Activated naive CD4-positive, alpha-beta T cell treated with anti-CD3 and anti-CD28 coated beads, Interleukin-2, amount 10 ng/mL, durations not matched to agents 7 days and 5 days (primary cell): Measurements from ENCODE around the gene LRRC28.
"Not testable (repeated sequence)": the region's sequence is repeated elsewhere in the genome, so short reads cannot be mapped to it uniquely, and the experiment has no call there.

Experiments used
- CTCF ChIA-PET: fragments of 350-600 bp; sonication (Branson Sonifier 250); formaldehyde crosslinking; loops from one replicate; lab custom pipeline; 2021; ENCODE audit warnings: antibody characterized with exemption; lab: Charles Lee
- DNase-seq: peaks from one replicate; pipeline ENCODE4 v3.0.0-alpha.2; 2020
- H3K27ac Mint-ChIP-seq: one replicate; pipeline ENCODE4 v1.8.0; 2021; ENCODE audit warnings: mild to moderate bottlenecking, moderate library complexity, mixed read lengths
- H3K27me3 Mint-ChIP-seq: one replicate; pipeline ENCODE4 v1.8.0; 2021; ENCODE audit warnings: mild to moderate bottlenecking, mixed read lengths
- H3K36me3 Mint-ChIP-seq: one replicate; pipeline ENCODE4 v1.8.0; 2021; ENCODE audit warnings: mixed read lengths
- H3K4me1 Mint-ChIP-seq: one replicate; pipeline ENCODE4 v1.8.0; 2021; ENCODE audit warnings: mixed read lengths
- H3K4me3 Mint-ChIP-seq: one replicate; pipeline ENCODE4 v1.8.0; 2021; ENCODE audit warnings: mild to moderate bottlenecking, moderate library complexity, mixed read lengths
- H3K9me3 Mint-ChIP-seq: one replicate; pipeline ENCODE4 v1.8.0; 2021; ENCODE audit warnings: mixed read lengths

The LRRC28 gene

GRCh38 chr15:99387421-99388168, 136.3 kb downstream of the LRRC28 start:
- H3K36me3 Mint-ChIP-seq, result peaks cover 43% of the 10 kb centered on the region
- H3K4me3 Mint-ChIP-seq, result no peak overlapping the region
- H3K9me3 Mint-ChIP-seq, result peaks cover 23% of the 10 kb centered on the region
- CTCF ChIA-PET, result no interaction called here
- H3K27ac Mint-ChIP-seq, result no peak overlapping the region
- H3K27me3 Mint-ChIP-seq, result peaks cover 3% of the 10 kb centered on the region
- DNase-seq, result no peak
- peaks cover 57% of the 10 kb centered on the region for H3K4me1 Mint-ChIP-seq

DNA sequence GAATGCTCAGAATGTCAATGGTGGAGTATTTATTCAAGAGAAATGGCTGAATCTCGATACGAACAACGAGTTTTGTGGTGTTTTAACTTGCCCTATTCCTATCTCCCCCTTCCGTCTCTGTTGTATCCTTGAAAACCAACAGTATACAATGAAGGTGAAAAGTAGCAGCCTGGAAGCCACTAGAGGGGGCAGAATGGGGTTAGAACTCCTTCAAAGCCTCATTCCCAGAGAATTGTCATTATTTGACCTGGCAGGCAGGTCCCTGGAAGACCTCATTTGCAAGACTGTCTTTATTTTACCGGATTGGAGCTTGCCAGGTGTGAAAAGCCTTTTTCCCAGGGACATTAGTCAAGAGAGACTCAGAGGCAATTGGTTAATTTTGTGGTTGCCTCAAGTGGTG, 139.4 kb downstream of the LRRC28 start:
- no peak overlapping the region for H3K27ac Mint-ChIP-seq
- DNase-seq, result no peak
- H3K27me3 Mint-ChIP-seq, result peaks cover 3% of the 10 kb centered on the region
- peaks cover 64% of the 10 kb centered on the region for H3K4me1 Mint-ChIP-seq
- H3K36me3 Mint-ChIP-seq, result peaks cover 49% of the 10 kb centered on the region
- CTCF ChIA-PET, result no interaction called here
- H3K9me3 Mint-ChIP-seq, result peaks cover 40% of the 10 kb centered on the region
- no peak overlapping the region for H3K4me3 Mint-ChIP-seq

- H3K9me3 Mint-ChIP-seq, result peaks cover 43% of the 10 kb centered on the region
- peaks cover 51% of the 10 kb centered on the region for H3K4me1 Mint-ChIP-seq
- peaks cover 37% of the 10 kb centered on the region for H3K36me3 Mint-ChIP-seq
- CTCF ChIA-PET, result interaction anchor here (0.7 to 1.3 kb wide), 2 partner anchors 22 to 304 kb away, joined by 3 to 4 read pairs; no protein-coding TSS in a partner anchor
- H3K4me3 Mint-ChIP-seq, result peak overlapping the region; percentile 18
- H3K27ac Mint-ChIP-seq, result peak overlapping the region; percentile 89
- no peak for DNase-seq
- H3K27me3 Mint-ChIP-seq, result peaks cover 3% of the 10 kb centered on the region
Observed at GRCh38 chr15:99393641-99394040, 142.4 kb downstream of the LRRC28 start.

- Mint-ChIP-seq H3K4me3 (no peak overlapping the region), H3K4me1 (peaks cover 48% of the 10 kb centered on the region), H3K9me3 (peaks cover 33% of the 10 kb centered on the region), H3K27ac (no peak overlapping the region), H3K36me3 (peaks cover 25% of the 10 kb centered on the region), H3K27me3 (peaks cover 11% of the 10 kb centered on the region)
- CTCF ChIA-PET, result no interaction called here
- DNase-seq, result no peak
Observed at GRCh38 chr15:99396375-99396774, 145.1 kb downstream of the LRRC28 start.

DNA sequence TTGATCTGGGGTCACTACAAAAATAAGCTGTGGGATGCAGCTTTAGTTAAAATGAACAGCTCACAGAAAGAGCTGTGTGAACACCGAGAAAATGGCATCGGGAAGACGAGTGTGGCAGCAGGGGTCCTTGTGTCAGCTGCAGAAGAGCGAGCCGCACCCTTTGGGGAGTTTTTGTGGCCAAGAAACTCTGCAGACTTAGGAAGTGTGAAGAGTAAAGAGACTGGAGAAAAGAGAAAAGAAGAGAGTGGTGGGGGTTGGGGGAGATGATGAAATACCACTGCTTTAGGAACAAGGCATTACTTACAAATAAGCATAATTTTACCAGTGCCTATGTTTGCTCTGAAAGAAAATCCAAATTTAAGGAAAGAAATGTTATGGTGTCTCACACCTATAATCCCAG, 147.8 kb downstream of the LRRC28 start:
- Mint-ChIP-seq H3K27me3 (peaks cover 11% of the 10 kb centered on the region), H3K27ac (no peak overlapping the region), H3K9me3 (peaks cover 8% of the 10 kb centered on the region), H3K4me1 (peaks cover 25% of the 10 kb centered on the region), H3K36me3 (peaks cover 4% of the 10 kb centered on the region), H3K4me3 (no peak overlapping the region)
- CTCF ChIA-PET, result interaction anchor here (1.0 kb wide), 1 partner anchor 9 kb away, joined by 5 read pairs; no protein-coding TSS in a partner anchor
- no peak for DNase-seq

- Mint-ChIP-seq H3K27ac (no peak overlapping the region), H3K9me3 (peaks cover 4% of the 10 kb centered on the region), H3K36me3 (peaks cover 2% of the 10 kb centered on the region), H3K27me3 (peaks cover 11% of the 10 kb centered on the region), H3K4me3 (no peak overlapping the region), H3K4me1 (peaks cover 19% of the 10 kb centered on the region)
- no peak for DNase-seq
- CTCF ChIA-PET, result no interaction called here
Observed at GRCh38 chr15:99399618-99400017, 148.3 kb downstream of the LRRC28 start.

DNA sequence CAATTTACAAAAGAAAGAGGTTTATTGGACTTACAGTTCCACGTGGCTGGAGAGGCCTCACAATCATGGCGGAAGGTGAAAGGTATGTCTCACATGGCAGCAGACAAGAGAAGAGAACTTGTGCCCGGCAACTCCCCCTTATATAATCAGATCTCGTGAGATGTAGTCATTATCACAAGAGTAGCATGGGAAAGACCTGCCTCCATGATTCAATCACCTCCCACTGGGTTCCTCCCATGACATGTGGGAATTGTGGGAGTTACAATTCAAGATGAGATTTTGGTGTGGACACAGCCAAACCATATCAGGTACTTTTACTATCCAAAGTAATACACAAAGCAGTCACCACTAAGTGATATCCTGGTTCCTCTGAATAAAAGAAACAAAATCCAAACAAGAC, 149.9 kb downstream of the LRRC28 start:
- CTCF ChIA-PET, H3K4me3 Mint-ChIP-seq, DNase-seq, H3K27ac Mint-ChIP-seq, H3K36me3 Mint-ChIP-seq, H3K9me3 Mint-ChIP-seq: not testable (repeated sequence)
- Mint-ChIP-seq H3K4me1 (peaks cover 13% of the 10 kb centered on the region), H3K27me3 (peaks cover 17% of the 10 kb centered on the region)

DNA sequence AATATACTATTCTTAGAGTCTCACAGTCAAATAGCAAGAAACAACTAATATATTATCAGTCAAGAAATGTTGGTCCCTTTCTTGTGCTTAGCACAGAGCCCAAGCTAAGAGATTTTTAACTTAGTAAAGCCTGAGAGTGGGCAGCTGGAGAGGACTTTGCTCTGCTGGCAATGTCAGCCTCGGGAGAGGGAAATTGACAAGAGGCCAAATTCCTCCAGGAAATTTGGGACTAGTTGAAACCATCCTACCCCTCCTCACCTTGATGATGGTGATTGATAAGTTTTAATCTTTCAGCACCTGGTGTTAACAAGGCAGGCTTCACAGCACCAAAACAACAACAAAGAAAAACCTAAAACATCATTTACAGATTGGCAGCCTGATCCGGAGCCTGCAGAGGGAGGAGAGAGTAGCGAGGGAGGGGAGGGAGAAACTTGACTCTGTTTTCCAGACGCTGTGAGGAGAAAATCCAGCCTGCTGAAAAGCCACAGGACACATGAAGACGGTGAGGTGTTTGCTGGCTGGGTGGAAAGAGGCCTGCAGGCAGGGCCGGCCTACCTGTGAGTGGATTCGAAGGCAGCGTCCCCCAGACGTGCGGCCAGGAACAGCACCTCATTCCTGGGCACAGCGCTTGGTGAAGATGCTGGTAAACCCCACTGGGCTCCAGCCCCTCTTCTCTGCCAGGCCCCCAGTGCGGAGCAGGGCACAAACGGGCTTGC, 150.9 kb downstream of the LRRC28 start:
- H3K36me3 Mint-ChIP-seq, result no peaks in the 10 kb centered on the region
- peaks cover 18% of the 10 kb centered on the region for H3K27me3 Mint-ChIP-seq
- H3K4me1 Mint-ChIP-seq, result peaks cover 15% of the 10 kb centered on the region
- no peaks in the 10 kb centered on the region for H3K9me3 Mint-ChIP-seq
- H3K27ac Mint-ChIP-seq, result no peak overlapping the region
- CTCF ChIA-PET, result no interaction called here
- H3K4me3 Mint-ChIP-seq, result no peak overlapping the region
- no peak for DNase-seq

DNA sequence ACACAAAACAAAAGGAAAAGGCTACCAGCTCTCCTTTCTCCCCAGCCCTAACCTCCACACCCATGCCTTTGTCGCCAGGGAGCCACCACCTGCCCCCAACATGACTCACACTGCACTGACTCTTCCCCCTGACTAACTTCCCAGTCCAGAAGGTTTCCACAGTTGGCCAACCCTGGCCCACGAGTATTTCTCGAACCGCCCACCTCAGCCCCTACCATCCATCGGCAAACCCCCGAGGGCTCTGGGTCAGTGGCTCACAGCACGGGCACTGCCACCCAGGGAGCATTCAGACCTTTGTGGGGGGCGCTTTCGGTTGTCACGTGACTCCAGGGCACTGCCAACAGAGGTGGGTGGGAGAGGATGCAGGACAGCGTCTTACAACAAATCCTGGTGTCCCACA, 152.3 kb downstream of the LRRC28 start:
- H3K4me3 Mint-ChIP-seq, result no peak overlapping the region
- H3K9me3 Mint-ChIP-seq, result no peaks in the 10 kb centered on the region
- H3K27me3 Mint-ChIP-seq, result peaks cover 24% of the 10 kb centered on the region
- CTCF ChIA-PET, result no interaction called here
- H3K36me3 Mint-ChIP-seq, result no peaks in the 10 kb centered on the region
- no peak overlapping the region for H3K27ac Mint-ChIP-seq
- peaks cover 26% of the 10 kb centered on the region for H3K4me1 Mint-ChIP-seq
- DNase-seq, result no peak

DNA sequence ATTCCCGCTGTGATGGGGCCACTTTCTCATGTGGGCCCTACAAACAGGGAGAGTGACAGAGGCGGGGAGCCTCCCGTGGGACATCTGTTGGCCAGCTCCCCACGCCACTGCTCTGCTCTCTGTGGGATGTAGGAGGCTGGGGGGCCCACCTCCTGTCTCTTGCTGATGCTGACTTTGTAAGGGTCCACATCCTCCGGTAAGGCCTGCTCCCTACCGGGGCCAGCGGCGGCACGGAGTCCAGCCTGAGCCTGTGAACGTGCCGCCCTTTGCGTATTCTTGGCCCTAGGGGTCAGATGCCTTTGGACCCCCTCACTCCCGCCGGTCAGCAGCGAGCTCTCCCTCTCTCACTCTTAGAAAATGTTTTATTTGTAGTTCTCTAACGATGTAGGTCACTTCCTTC, 153.2 kb downstream of the LRRC28 start:
- Mint-ChIP-seq H3K27ac (no peak overlapping the region), H3K36me3 (no peaks in the 10 kb centered on the region), H3K27me3 (peaks cover 20% of the 10 kb centered on the region), H3K4me3 (no peak overlapping the region), H3K4me1 (peaks cover 28% of the 10 kb centered on the region), H3K9me3 (no peaks in the 10 kb centered on the region)
- CTCF ChIA-PET, result no interaction called here
- no peak for DNase-seq

GRCh38 chr15:99406120-99406519, 154.8 kb downstream of the LRRC28 start:
- Mint-ChIP-seq H3K27me3 (peaks cover 13% of the 10 kb centered on the region), H3K27ac (no peak overlapping the region), H3K4me1 (peaks cover 22% of the 10 kb centered on the region), H3K9me3 (no peaks in the 10 kb centered on the region), H3K36me3 (no peaks in the 10 kb centered on the region), H3K4me3 (no peak overlapping the region)
- DNase-seq, result no peak
- CTCF ChIA-PET, result interaction anchor here (1.8 kb wide), 1 partner anchor 298 kb away, joined by 6 read pairs; no protein-coding TSS in a partner anchor

DNA sequence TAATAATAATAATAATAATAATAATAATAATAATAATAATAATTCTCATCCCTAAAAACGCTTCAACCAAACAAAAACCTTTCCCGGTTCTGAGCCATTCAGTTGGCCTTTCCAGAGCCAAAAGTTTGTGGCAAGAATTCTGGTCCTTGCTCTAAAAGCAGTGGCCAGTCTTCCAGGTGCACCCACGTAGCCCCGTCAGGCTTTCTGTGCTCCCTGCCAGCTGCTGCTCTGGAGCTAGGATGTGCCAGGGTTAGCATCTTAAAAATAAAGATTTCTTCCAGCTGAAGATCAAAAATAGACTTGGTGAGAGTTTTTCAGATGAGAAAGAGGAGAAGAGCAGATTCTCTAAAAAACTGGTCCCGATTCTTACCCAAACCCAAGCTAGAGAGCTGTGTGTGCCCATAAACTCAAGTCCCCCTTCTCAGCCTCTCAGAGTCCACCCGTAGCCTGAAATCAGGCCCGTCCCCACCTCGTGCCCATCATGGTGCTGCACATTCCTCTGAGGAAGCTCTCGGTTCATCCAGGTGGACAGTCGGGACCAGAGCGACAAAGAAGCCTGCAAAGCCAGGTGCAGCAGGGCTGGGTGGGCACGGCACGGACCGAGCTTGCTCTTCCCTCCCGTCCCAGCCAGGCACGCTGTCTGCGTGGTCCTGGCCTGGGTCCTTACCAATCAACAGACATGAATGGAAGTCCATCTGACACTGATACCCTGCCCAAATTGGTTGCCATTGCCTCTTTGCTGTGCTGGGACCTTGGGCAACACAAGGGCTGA, 155.6 kb downstream of the LRRC28 start:
- peaks cover 22% of the 10 kb centered on the region for H3K4me1 Mint-ChIP-seq
- peaks cover 13% of the 10 kb centered on the region for H3K27me3 Mint-ChIP-seq
- H3K36me3 Mint-ChIP-seq, result no peaks in the 10 kb centered on the region
- CTCF ChIA-PET, result interaction anchor here (0.8 to 1.8 kb wide), 2 partner anchors 120 to 297 kb away, joined by 3 to 6 read pairs; no protein-coding TSS in a partner anchor
- no peak for DNase-seq
- H3K9me3 Mint-ChIP-seq, result no peaks in the 10 kb centered on the region
- no peak overlapping the region for H3K27ac Mint-ChIP-seq
- no peak overlapping the region for H3K4me3 Mint-ChIP-seq

- no peaks in the 10 kb centered on the region for H3K36me3 Mint-ChIP-seq
- H3K9me3 Mint-ChIP-seq, result no peaks in the 10 kb centered on the region
- H3K27me3 Mint-ChIP-seq, result peaks cover 13% of the 10 kb centered on the region
- H3K4me1 Mint-ChIP-seq, result peaks cover 22% of the 10 kb centered on the region
- DNase-seq, result no peak
- no peak overlapping the region for H3K4me3 Mint-ChIP-seq
- H3K27ac Mint-ChIP-seq, result peak overlapping the region; percentile 54
- CTCF ChIA-PET, result interaction anchor here (0.8 to 2.8 kb wide), 6 partner anchors 9 to 302 kb away, joined by 3 to 14 read pairs (median 4); partner anchors contain the start of gene SYNM
Observed at GRCh38 chr15:99407716-99408115, 156.4 kb downstream of the LRRC28 start.
